Spleen (tissue), 7 donors: ENCODE measurements around the gene SNX32.

Experiments used
- POLR2A ChIP-seq, 3 donors: fragments of 450-650 bp; IDR thresholded peaks; one replicate each; pipeline ENCODE4 v1.5.1; 2017; ENCODE audit warnings: antibody characterized with exemption in 3 of 3, mild to moderate bottlenecking in 1 of 3
- POLR2AphosphoS5 ChIP-seq, 3 donors: sonication (generic); formaldehyde crosslinking; IDR thresholded peaks; one replicate each; pipeline ENCODE4 v1.5.1; 2017; ENCODE audit warnings: antibody characterized with exemption in 3 of 3
- TF ChIP-seq, protein P1 (sequence below), 11 experiments: fragments of 200-600 bp in 7 of 11; fragments of 450-650 bp in 4 of 11; sonication (generic) in 4 of 11; IDR thresholded peaks in 8 of 11; conservative IDR thresholded peaks in 3 of 11; 1 replicate in 7 of 11; 2 replicates in 4 of 11; pipeline versions ENCODE4 v1.4.0 to v1.8.0; 2016 to 2021; ENCODE audit warnings: antibody characterized with exemption in 11 of 11, inconsistent platforms in 4 of 11, mild to moderate bottlenecking in 1 of 11
- donor health status: DM: no; HTN: no; CAD: no; lungs with moderate emphysema.
- donor health status: DM: no; HTN: no; CAD: no.
- donor health status: DM: no; HTN: no; CAD: no.

GRCh38 chr11:65849366-65849765 lies 15.6 kb downstream of the SNX32 start:
- TF ChIP-seq POLR2A (IDR thresholded peaks at IDR 0.05) (no peak), POLR2AphosphoS5 (IDR thresholded peaks at IDR 0.05) (peak in 1 of 3 donors; percentile 1)
- TF ChIP-seq, protein P1, sequence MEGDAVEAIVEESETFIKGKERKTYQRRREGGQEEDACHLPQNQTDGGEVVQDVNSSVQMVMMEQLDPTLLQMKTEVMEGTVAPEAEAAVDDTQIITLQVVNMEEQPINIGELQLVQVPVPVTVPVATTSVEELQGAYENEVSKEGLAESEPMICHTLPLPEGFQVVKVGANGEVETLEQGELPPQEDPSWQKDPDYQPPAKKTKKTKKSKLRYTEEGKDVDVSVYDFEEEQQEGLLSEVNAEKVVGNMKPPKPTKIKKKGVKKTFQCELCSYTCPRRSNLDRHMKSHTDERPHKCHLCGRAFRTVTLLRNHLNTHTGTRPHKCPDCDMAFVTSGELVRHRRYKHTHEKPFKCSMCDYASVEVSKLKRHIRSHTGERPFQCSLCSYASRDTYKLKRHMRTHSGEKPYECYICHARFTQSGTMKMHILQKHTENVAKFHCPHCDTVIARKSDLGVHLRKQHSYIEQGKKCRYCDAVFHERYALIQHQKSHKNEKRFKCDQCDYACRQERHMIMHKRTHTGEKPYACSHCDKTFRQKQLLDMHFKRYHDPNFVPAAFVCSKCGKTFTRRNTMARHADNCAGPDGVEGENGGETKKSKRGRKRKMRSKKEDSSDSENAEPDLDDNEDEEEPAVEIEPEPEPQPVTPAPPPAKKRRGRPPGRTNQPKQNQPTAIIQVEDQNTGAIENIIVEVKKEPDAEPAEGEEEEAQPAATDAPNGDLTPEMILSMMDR (IDR thresholded peaks at IDR 0.05 in 8 of 11, conservative IDR thresholded peaks at IDR 0.05 in 3 of 11) = no peak
